ENCODE measurements around the gene COQ8A.

DNA sequence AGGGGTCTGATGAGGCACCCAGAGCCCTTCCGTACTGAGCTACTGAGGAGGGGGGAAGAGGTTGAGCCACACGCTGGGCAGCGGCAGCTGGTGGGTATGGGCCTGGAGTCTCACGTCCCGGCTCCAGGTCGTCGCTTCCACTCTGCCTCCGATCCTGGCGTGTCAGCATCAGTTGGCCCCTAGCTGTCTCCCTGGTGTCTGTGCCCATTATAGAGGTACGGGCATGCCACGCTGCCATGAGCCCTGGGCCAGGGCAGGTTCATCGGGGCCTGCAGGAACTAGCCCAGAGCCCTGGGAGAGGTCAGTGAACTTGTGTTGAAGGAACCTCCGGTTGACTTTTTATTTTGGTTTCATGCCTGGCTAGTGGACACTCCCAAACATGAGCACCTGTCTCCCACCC is 18.2 kb downstream of the COQ8A start:
- TF ChIP-seq, protein P1, sequence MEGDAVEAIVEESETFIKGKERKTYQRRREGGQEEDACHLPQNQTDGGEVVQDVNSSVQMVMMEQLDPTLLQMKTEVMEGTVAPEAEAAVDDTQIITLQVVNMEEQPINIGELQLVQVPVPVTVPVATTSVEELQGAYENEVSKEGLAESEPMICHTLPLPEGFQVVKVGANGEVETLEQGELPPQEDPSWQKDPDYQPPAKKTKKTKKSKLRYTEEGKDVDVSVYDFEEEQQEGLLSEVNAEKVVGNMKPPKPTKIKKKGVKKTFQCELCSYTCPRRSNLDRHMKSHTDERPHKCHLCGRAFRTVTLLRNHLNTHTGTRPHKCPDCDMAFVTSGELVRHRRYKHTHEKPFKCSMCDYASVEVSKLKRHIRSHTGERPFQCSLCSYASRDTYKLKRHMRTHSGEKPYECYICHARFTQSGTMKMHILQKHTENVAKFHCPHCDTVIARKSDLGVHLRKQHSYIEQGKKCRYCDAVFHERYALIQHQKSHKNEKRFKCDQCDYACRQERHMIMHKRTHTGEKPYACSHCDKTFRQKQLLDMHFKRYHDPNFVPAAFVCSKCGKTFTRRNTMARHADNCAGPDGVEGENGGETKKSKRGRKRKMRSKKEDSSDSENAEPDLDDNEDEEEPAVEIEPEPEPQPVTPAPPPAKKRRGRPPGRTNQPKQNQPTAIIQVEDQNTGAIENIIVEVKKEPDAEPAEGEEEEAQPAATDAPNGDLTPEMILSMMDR (IDR thresholded peaks at IDR 0.05): no peak
- TF ChIP-seq EZH2 (IDR thresholded peaks at IDR 0.05) (no peak), EZH2phosphoT487 (IDR thresholded peaks at IDR 0.05) (no peak)
